ENCODE measurements around the gene GABBR2.
A peak's percentile ranks its signal among the peaks of the same experiment; 100 is the strongest.

The GABBR2 gene

DNA sequence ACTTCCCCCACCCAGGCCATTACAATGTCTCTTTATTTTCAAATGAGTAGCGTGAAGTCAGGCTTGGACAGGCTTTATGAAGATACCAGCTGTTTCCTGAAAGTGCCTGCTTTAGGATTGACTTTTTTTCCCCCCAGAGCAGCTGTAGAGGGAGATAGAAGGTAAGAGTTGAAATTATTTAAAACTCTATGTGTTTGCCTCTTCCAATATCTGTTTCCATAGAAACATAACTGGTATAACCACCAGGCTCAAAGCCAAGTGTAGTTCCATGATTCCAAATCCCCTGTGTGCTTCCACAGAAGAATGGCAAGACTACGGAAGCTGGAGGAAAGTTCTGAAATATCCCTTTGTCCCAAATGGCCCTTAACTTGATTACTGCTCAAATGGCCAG is 365.9 kb downstream of the GABBR2 start:
- no peak for DNase-seq (ENCODE audit: low read depth)

DNA sequence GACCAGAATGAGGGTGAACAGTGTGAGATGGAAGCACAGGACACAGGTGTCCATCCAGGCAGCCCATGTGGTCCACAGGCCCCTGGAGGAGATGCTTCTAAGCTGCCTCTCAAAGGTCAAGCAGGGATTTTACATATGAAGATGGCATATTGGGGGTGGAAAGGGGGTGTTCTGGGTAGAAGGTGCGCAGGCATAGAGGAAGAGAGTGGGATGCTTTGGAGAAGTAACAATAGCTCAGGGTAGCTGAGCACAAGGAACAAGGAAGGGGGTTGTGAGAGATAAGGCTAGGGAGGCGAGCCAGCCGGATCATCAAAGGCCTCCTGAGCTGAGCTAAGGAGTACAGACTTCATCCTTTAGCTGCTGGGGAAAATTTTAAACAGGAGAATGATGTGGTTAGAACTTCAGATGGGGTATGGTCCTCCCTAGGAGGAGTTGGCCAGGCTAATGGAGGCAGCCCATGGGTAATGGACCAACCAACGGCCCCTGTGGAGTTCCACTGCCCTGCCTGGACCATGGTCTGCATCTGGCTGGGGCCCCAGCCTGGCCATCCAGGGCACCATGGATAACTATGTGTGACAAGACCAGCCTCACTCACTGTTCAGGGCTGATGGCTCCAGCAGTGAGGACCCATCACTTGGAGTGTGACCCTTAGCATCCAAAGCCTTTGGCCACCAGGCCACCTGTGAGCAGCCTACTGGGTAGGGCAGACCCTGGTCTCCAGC is 366.5 kb downstream of the GABBR2 start:
- DNase-seq (ENCODE audit: low read depth) = no peak

DNA sequence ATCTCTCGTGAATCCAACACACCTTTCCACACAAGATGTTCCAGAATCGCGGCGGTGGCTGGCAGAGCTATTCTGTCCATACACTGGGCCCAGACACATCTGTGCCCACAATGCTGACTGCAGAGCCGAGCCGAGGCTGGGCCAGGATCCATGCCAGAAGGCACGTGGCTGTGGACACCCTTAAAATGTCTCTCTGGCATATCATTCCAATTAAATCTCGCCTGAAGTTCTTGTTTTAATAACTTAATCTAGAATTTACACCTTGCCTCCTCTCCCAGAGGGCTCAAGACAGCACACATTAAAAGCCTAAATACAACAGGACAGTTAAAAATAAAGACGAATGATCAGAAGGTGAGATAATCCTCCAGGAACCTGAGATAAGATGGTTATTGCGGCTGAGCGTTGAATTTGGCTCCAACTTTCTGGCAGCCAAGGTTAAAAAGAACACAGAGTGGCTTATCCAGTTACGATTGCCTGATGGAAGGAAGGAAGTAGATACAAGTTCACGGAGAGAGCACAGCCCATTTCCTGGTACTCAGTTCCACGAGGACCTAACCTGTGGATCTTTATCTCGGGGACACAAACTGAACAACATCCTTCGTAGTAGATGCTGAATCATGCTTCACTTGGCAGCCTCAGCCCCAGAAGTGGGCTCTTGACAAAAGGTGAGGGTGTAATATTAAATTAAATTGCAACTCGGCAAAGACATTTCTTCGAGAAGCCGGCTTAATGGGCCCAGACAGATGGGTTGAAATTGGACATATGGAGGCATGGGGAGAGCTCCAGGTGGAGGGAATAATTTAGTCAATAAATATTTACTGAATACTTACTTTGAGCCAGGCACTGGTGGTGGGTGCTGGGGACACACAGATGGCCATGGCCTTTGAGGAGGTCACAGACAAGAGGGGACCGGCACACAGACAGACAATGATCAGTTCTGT is 367.3 kb downstream of the GABBR2 start:
- no peak for DNase-seq (ENCODE audit: low read depth)

DNA sequence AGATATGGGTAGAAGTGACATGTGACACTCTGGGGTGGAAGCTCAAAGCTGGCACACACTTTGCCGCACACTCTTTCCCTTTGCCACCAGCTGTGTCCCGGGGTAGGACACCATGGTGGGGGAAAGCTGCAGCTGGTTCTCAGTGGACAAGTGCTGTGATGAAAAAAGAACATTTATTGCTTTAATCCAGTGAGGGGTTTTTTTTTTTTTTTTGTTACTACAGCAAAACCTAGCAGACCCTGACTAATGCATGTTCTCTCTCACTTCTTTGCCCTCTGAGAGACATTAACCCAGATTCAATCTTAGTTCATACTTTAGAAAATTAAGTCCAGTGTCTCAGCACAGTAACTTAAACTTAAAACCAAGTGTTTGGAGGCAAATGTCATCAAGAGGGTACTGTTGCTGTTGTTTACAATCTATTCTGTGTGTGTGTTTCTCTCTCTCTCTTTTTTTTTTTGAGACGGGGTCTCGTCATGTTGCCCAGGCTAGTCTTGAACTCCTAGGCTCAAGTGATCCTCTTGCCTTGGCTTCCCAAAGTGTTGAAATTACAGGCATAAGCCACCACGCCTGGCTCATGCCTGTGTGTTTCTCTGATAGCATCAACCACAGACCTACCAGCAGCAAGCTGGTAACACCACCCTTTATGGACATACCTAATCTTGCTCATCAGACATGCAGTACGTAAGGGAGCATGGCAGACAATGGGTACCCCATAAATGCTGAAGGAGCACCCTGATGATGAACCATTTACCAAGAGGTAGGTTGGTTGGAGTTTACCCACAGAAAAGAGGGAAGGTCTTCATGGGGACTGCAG is 368.5 kb downstream of the GABBR2 start:
- no peak for DNase-seq (ENCODE audit: low read depth)

DNA sequence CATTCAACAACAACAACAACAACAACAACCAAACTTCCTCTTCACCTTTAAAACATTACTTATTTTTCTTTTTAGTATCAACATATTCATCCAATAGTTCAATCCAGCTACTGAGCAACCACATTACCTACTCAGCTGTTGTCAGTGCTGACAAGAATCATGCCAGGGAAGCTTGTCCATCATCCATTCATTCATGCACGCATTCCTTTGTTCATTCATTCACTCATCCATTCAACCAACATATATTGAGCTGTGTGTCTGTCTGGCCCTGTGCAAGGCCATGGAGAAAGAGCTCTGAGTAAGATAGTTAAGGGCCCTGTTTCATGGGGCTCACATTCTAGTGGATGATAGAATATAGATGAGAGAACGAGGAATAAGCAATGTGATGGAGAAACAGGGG is 373.1 kb downstream of the GABBR2 start:
- DNase-seq (ENCODE audit: low read depth) = no peak

DNA sequence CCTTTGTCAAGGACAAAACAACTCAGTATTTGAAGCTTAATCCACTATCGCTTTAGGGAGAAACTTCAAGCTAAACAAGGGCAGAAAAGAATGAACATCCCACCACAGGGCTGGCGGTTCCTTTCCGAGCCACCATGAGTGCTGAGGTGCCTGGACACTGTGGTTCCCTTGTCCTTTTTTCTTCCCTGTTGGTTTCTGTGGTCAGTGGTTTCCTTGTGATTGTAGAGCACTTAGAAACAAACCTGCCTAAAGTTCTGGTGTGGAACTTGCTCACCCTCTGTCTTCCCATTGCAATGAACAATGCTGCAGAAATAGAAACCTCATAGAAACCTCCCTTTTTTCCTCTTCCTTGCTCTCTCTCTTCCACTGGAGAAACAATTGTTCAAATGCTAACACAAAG is 373.9 kb downstream of the GABBR2 start:
- no peak for DNase-seq (ENCODE audit: low read depth)

DNA sequence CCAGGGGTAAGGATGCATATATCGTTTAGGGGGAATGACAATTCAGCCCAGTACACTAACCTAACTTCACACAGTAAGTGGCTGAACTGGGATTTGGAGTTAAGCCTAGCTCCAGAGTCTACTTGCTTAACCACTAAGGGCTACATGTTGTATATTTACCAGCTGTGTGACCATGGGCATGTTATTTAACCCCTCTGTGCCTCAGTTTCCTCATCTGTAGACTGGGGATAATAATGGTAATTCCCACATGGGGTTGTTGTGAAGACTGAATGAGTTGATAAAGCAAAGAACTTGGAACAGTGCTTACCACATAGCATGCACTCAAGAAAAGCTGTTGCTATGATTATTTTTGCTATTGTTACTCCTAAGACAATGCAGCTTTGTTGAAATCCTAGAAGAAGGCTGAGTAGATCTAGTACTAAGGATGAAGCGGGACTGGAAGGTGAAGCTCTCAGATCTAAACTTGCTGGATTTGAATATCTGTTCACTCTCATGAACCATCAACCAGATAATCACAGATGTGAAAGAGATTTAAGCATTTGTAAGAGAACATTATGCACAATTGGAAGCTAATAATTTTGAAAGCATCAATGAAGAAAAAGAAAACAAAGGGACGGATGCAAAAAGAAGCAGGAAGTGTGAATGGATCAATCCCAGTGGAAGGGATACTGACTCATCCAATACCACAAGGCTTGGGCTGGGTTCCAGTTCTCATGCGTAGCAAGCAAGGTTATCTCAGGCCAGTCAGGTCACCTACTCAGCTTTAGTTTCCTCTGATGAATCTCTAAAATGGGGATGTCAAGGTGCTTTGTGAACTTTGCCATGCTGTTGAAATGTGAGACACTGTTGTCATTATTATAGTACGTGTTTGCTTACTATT is 374.8 kb downstream of the GABBR2 start:
- peak; percentile 91 for DNase-seq (ENCODE audit: low read depth)

DNA sequence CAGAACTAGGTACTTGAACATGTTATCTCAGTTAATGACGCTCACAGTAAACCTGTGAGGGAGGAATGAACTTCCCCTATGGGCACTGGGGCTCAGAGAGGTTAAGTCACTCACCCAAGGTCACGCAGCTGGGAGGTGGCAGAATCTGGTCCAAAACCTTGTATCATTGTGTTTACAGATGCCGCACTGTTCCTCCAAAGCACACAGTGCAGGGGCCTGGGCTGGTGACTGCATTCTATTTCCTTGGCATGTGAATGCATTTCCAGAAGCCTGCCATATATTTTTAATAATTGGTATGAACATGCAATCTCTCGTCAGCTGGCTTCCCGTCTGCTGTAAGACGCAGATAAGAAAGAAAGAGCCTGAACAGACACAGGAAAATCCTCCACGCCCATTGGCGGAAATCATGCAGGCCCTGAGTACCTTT is 376.3 kb downstream of the GABBR2 start:
- DNase-seq (ENCODE audit: low read depth) = peak; percentile 85

DNA sequence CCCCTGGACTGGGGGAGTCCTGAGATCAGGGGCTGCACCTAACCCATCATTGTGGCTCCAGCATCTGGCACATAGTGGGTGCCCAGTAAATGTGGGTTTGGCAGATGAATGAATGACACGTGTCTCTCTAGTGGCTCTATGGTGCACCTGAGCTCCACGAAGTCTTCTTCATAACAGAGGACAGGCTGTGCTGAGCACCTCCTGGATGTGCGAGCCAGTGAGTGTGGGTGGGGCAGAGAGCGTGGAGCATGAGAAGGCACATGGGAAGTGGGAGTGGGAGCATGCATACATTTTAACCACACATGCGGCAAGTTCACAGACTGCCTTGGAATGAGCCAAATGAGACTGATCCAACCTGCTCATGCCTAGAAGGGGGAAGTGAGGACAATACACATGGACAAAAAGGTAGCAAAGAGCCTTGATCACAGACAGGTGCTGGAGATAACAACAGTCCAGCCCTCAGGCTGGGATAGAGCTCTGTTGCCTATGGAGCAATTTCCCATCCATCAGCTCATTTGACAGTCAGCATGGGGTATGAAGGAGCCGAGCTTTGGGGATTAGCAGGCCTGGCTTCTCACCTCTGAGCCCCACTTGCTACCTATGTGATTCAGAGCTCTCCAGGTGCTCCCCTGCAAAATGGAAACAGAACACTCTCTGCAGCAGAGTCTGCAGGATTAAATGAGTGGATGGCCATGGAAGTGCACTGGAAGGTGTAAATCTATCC is 377.0 kb downstream of the GABBR2 start:
- DNase-seq (ENCODE audit: low read depth) = peak; percentile 56

DNA sequence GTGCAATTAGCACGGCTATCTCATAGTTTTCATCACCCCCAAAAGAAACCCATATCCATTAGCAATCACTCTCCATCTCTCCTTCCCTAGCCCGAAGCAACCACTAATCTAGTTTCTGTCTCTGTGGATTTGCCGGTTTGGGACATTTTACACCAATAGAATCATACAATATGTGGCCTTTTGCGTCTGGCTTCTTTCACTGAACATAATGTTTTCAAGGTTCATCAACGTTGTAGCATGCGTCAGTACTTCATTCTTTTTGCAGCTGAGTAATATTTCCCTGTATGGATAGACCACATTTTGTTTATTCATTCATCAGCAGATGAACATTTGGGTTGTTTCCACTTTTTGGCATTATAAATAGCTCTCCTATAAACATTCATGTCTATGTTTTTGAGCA is 377.9 kb downstream of the GABBR2 start:
- peak; percentile 92 for DNase-seq (ENCODE audit: low read depth)

DNA sequence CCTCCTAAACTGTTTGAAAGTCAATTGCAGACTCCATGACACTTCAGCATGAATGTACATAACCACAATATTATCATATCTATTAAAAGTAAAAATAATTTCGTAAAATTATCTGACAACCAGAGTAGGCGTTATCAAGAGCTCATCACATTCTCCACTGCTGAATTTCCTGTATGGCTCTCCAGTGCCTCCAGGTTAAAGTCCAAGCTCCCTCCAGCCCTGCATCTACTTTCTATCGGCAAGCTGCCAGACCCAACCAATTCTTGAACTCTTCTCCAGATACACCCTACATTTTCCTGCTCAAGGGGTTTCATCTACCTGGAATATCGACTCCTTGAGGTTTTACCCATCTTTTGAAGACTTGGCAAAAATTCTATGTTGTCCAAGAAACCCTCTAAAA is 378.8 kb downstream of the GABBR2 start:
- DNase-seq (ENCODE audit: low read depth) = no peak

DNA sequence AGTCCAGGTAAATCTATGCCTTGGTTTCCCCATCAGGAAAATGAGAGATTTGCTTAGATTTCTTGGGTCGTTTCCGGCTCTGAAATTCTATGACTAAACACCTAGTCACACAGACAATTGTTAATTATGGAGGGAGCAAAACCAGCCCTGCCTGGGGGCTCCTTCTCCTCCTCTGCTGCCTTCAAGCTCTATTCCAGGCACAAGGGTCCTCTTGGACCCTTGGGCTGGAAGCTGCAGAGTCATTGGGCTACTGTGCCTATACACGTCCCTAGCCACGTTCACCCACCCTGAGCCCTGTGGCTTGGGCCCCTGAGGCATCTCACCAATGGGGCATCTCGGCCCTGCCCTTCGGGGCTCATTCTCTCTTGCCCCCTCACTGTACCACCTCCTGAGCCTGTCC is 379.5 kb downstream of the GABBR2 start:
- DNase-seq (ENCODE audit: low read depth) = no peak

DNA sequence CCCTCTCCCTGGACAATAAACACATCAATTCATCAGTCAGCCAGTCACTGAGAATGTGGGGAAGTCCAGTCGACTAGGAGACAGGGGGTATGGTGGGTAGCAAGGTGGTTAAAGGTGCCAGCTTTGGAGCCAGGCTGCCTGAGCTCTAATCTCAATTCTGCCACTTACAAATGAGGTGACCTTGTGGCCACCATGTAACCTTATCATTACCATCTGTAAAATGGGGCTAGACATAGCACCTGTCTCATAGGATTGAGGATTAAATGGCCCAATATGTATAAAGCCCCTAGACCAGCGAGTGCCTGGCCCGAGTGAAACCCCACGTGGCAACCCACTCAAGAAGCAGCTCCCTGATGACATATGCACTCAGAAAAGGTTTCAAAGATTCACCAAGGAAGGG is 380.0 kb downstream of the GABBR2 start:
- DNase-seq (ENCODE audit: low read depth) = no peak

DNA sequence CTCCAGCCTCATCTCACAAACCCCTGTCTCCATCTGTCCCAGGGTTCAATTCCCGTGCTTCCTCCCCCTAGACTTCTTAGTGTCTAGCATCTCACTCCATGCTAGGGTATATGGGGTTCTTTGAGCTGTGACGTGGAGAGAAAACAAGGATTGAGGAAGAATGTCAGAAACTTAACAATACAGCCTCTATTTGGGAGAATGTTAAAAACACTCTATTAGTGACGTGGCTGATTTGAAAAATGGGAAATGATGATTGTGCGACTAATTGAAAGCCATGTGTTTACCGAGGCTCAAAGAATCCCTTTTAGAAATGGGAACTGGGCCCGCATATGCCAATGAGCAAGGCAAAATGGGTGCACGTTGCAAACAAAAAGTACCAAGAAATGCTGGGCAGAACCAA is 380.6 kb downstream of the GABBR2 start:
- DNase-seq (ENCODE audit: low read depth) = no peak

DNA sequence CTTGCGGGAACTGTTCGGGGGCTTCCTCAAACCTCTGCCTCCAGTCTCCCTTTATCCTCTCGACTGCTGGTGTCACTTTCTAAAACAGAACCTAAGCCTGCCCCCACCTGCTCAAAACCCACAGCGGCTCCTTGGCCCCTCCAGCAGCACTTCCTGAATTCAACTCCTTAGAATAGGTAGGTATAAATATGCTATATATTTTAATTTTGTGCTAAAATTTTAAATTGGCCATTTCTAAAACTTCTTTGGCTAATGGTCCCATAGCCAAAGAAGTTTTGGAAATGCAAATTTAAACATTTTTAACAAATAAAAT is 381.5 kb downstream of the GABBR2 start:
- no peak for DNase-seq (ENCODE audit: low read depth)

DNA sequence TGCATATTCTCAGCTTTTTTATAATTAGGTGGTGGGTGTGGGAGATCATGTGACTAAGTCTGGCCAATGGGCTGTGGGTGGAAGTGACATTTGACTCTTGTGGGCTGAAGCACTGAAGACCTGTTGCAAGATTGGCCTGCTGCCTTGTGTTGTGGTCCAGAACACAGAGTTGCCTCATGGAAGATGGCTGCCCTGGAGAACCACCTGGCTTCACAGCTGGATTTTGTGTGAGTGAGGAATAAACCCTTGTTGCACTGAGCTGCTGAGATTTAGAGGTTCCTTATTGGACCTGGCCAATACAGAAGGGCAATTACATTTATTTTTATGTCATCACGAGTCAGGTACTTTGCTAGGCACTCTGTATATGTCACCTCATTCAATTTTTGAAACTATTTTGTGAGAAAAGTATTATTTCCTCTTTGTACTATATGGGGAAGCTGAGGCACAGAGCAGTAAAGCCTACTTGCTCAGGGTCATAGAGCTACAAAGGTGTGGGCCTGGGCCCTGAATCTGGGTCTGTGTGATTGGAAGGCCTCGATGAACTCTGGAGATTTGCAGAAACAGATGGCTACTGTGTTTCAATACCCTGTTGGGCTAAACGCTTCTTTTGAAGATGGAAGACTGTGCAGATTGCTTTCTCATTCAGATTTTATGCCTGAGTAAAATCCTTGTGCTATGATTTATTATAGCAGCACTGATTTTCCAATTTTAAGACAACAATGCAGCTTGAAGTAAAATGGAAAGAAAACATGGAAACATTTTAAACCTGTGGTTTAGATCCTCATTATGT is 382.1 kb downstream of the GABBR2 start:
- DNase-seq (ENCODE audit: low read depth) = peak; percentile 82

DNA sequence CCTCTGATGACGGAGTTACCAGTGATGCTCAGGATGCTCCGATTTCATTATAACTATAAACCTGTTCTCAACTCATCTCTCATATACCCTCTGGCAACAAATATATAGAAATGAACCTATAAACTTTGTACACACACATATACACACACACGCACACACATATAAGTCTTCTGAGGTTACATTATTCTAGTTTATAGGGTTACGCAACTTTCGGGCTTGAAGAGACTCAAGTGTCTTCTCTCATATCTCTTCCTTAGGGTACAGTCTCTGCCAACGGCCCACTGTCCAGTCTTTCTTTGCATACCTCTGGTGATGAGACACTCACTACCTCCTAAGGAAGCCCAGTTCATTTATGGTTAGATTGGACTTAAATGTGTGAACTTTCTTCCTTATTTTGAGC is 383.9 kb downstream of the GABBR2 start:
- DNase-seq (ENCODE audit: low read depth) = no peak

DNA sequence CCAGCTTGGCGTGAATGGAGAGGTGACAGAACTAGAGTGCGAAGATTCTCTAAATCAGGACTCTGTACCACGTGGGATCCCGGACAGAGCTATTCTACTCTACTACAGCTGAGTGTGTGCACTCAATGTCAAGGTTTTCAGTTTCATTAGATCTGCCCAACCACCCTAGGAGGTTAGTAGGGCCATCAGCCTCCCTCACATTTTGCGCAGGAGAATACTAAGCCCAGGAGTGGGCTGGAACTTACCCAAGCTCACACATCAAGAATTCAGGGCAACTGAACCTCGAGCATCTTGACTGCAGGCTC is 385.0 kb downstream of the GABBR2 start:
- no peak for DNase-seq (ENCODE audit: low read depth)

DNA sequence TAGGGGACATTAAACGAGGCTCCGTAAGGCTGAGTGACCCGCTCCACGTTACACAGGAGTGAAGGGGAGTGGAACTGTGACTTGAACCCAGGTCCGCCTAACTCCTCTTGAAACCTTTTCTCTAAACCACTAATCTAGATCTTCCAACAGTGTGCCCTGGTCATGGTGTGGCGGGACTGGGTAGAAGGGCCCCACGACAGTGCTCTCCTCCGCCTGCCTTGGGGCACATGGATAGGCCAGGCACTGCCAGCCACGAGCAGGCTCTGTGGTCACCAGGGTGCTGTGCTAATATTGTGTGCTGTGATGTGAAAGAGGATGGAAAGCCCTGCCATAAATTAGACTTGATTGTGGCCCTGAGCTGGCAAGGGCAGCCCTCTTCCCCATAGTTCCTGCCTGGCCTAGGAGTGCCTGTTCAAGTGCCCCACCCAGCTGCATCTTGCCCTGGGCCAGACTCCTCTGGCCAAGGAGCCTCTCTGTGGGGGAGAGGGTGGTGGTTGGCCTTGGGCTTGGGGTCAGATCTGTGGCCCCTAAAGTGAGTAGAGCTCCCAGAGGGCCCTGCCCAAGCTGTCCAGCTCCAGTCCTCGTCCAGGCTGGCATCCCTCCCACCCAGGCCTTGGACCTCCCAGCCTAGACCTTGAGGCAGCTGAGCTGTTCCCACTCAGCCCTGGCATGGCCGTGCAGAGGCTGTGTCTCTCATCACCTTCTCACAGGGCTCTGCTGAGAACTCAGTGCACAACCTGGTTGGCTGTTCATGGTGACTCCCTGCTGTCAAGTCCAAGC is 385.5 kb downstream of the GABBR2 start:
- no peak for DNase-seq (ENCODE audit: low read depth)

DNA sequence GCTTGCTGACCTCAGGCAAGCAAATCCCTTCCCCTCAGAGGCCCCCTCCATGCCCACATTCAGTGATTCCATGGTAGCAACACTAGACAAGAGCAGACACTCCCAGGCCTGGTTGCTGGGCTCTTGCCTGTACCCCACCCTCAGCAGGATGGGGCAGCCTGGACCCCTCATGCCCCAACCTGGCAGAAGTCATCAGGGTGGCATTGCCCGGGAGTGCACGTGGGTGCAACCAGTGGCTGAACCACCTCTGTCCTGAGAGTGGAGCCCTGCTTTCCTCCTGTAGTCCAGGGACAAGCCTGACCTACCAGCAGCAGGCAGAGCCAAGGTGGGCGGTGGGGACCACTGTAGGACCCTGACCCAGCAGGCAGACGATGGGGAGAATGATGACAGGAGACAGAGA is 387.5 kb downstream of the GABBR2 start:
- DNase-seq (ENCODE audit: low read depth) = no peak
